A204.1 (cell line): Measurements from ENCODE around the gene PFDN2.

Source experiments
- FAIRE-seq: peaks from 2 replicates; lab custom pipeline; 2012; peaks lifted over from hg19 to GRCh38; lab: Jason Lieb, UNC

Gene PFDN2

DNA sequence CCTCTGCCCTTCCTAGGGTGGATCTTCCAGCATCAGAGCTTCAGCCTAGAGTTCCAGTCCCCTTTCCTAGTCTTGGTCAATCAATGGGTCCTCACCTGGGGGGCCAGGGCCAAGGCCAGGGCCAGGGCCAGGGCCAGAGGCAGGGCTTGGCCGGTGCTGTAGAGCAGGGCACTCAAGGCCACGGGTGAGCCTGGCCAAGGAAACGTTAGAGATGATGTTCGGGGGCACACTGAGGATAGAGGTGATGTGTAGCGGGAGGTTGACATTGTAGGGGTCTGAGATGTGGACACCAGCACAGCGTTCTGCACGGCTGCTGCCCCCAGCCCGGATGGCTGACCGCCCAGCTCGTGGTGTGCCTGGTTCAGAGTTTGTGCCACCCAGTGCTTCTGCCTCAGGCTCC is 66.6 kb downstream of the PFDN2 start:
- FAIRE-seq = no peak
